SK-N-SH (cell line): ENCODE results near the gene RGSL1. TPM values are rescaled to one million over a fixed set of nuclear protein-coding genes. Genes with fewer than 3 reads are reported as not detected.
A peak's percentile ranks its signal among the peaks of the same experiment; 100 is the strongest.

Experiments used
- CTCF ChIA-PET: fragments of 300-600, 350-600 bp; formaldehyde crosslinking; extraction: SDS; loops from one replicate; lab custom pipeline; 2021; lab: Yijun Ruan, JAX
- POLR2A ChIA-PET: fragments of 350-600 bp; sonication (Branson Sonifier 250); formaldehyde crosslinking; extraction: SDS; loops from one replicate; lab custom pipeline; 2020; ENCODE audit warnings: antibody characterized with exemption, inconsistent platforms; lab: Yijun Ruan, JAX
- DNase-seq: peaks from one replicate; pipeline ENCODE4 v3.0.0; 2012
- H2AFZ ChIP-seq: fragments of 200-600 bp; sonication (generic); 2 replicates; pipeline ENCODE4 v1.8.1; 2016; ENCODE audit warnings: antibody characterized with exemption, mild to moderate bottlenecking, low read depth
- H3F3A ChIP-seq: fragments of 200-600 bp; sonication (generic); replicated peaks from 2 replicates; pipeline ENCODE3; 2016; ENCODE audit warnings: antibody characterized with exemption, mild to moderate bottlenecking; ENCODE audit not compliant: insufficient read depth
- H3K27ac ChIP-seq, 2 experiments: fragments of 200-500 bp in 1 of 2; fragments of 200-600 bp in 1 of 2; sonication (Bioruptor generic) in 1 of 2; sonication (generic), shearing (Covaris generic) in 1 of 2; 2 replicates each; pipeline versions ENCODE4 v1.5.1 to v1.6.1; 2014 to 2016; ENCODE audit warnings: low read depth in 2 of 2, inconsistent platforms in 1 of 2, low read length in 1 of 2, mild to moderate bottlenecking in 1 of 2, mixed read lengths in 1 of 2
- H3K27me3 ChIP-seq: fragments of 200-600 bp; sonication (generic), shearing (Covaris generic); 2 replicates; pipeline ENCODE4 v1.6.1; 2016; ENCODE audit warnings: mixed run types; ENCODE audit not compliant: insufficient read depth
- H3K36me3 ChIP-seq, 2 experiments: fragments of 200-500 bp in 1 of 2; fragments of 200-600 bp in 1 of 2; sonication (Bioruptor generic) in 1 of 2; sonication (generic) in 1 of 2; replicated peaks in 1 of 2; 2 replicates each; pipeline versions ENCODE3 to v1.5.1; 2014 to 2016; ENCODE audit warnings: low read length in 1 of 2, mild to moderate bottlenecking in 1 of 2; ENCODE audit not compliant: insufficient read depth in 2 of 2, control insufficient read depth in 1 of 2
- H3K4me1 ChIP-seq, 2 experiments: fragments of 200-500 bp in 1 of 2; fragments of 200-600 bp in 1 of 2; sonication (Bioruptor generic) in 1 of 2; sonication (generic), shearing (Covaris generic) in 1 of 2; 2 replicates each; pipeline versions ENCODE4 v1.5.1 to v1.6.1; 2014 to 2016; ENCODE audit warnings: low read depth in 1 of 2, low read length in 1 of 2, mixed run types in 1 of 2; ENCODE audit not compliant: insufficient read depth in 2 of 2, control insufficient read depth in 1 of 2
- H3K4me2 ChIP-seq: fragments of 200-600 bp; sonication (generic), shearing (Covaris generic); 2 replicates; pipeline ENCODE4 v1.6.1; 2017; ENCODE audit warnings: mixed run types
- H3K4me3 ChIP-seq, 2 experiments: fragments of 200-500 bp in 1 of 2; fragments of 200-600 bp in 1 of 2; sonication (Bioruptor generic) in 1 of 2; sonication (generic), shearing (Covaris generic) in 1 of 2; 2 replicates each; pipeline versions ENCODE4 v1.5.1 to v1.8.1; 2014 to 2016; ENCODE audit warnings: low read depth in 2 of 2, inconsistent platforms in 1 of 2, low read length in 1 of 2, mild to moderate bottlenecking in 1 of 2, mixed read lengths in 1 of 2, moderate library complexity in 1 of 2
- H3K79me2 ChIP-seq: fragments of 200-600 bp; sonication (generic); 2 replicates; pipeline ENCODE4 v1.8.1; 2017; ENCODE audit warnings: mild to moderate bottlenecking; ENCODE audit not compliant: insufficient read depth
- H3K9ac ChIP-seq: fragments of 200-600 bp; sonication (generic); 2 replicates; pipeline ENCODE4 v1.6.1; 2017; ENCODE audit warnings: mixed run types
- H3K9me2 ChIP-seq: fragments of 200-600 bp; sonication (generic); 2 replicates; pipeline ENCODE4 v1.6.1; 2017; ENCODE audit warnings: mixed run types
- H3K9me3 ChIP-seq: fragments of 200-600 bp; sonication (generic); 2 replicates; pipeline ENCODE4 v1.6.1; 2017; ENCODE audit warnings: mixed run types, mild to moderate bottlenecking, moderate library complexity
- H4K20me1 ChIP-seq: fragments of 200-600 bp; sonication (generic); 2 replicates; pipeline ENCODE4 v1.6.1; 2017; ENCODE audit warnings: mild to moderate bottlenecking, mixed run types; ENCODE audit not compliant: insufficient read depth
- ELF1 ChIP-seq: IDR thresholded peaks from 2 replicates; pipeline ENCODE4 v1.4.0; 2012
- FOXM1 ChIP-seq: IDR thresholded peaks from 2 replicates; pipeline ENCODE4 v1.4.0; 2012; ENCODE audit warnings: low read depth, mild to moderate bottlenecking
- GABPA ChIP-seq: IDR thresholded peaks from 2 replicates; pipeline ENCODE4 v1.4.0; 2012; ENCODE audit warnings: low read depth, mild to moderate bottlenecking
- GATA2 ChIP-seq: sonication (generic); formaldehyde crosslinking; IDR thresholded peaks from 2 replicates; pipeline ENCODE4 v1.5.0; 2020; ENCODE audit warnings: mild to moderate bottlenecking, missing genetic modification reagents
- MEF2A ChIP-seq: IDR thresholded peaks from 2 replicates; pipeline ENCODE4 v1.4.0; 2012; ENCODE audit warnings: low read depth, borderline replicate concordance
- MXI1 ChIP-seq: IDR thresholded peaks from 2 replicates; pipeline ENCODE4 v1.6.1; 2012; ENCODE audit warnings: mild to moderate bottlenecking, low read depth, low read length, improper control_type of control experiment
- NFIC ChIP-seq: IDR thresholded peaks from 2 replicates; pipeline ENCODE4 v1.4.0; 2012; ENCODE audit warnings: borderline replicate concordance
- RAD21 ChIP-seq: IDR thresholded peaks from 2 replicates; pipeline ENCODE4 v1.6.1; 2012; ENCODE audit warnings: mild to moderate bottlenecking, low read length
- RCOR1 ChIP-seq: fragments of 150-350 bp; IDR thresholded peaks from 2 replicates; pipeline ENCODE4 v1.6.1; 2017; ENCODE audit warnings: antibody characterized with exemption, low read length
- SMC3 ChIP-seq: IDR thresholded peaks from 2 replicates; pipeline ENCODE4 v1.6.1; 2012; ENCODE audit warnings: low read depth, low read length, improper control_type of control experiment
- TAF1 ChIP-seq: IDR thresholded peaks from 2 replicates; pipeline ENCODE4 v1.6.1; 2012; ENCODE audit warnings: low read depth, mild to moderate bottlenecking, low read length, moderate library complexity, borderline replicate concordance
- TCF12 ChIP-seq: IDR thresholded peaks from 2 replicates; pipeline ENCODE4 v1.4.0; 2012
- TEAD4 ChIP-seq: IDR thresholded peaks from 2 replicates; pipeline ENCODE4 v1.4.0; 2012; ENCODE audit warnings: mild to moderate bottlenecking, borderline replicate concordance; ENCODE audit not compliant: insufficient read depth
- YY1 ChIP-seq: IDR thresholded peaks from 2 replicates; pipeline ENCODE4 v1.4.0; 2012; ENCODE audit warnings: low read depth, mild to moderate bottlenecking
- WGBS: methylation state at CpG from one replicate; pipeline ENCODE4 v1.1.6; 2017; ENCODE audit warnings: low lambda C conversion rate; 5-methylcytosine and 5-hydroxymethylcytosine counted together
- polyA plus RNA-seq, 3 experiments: library from polyadenylated mRNA; depleted of rRNA; stranded (reverse); fragments of >200 nt; gene quantifications; 2 replicates each; pipeline ENCODE4 v1.2.3, GENCODE V29; 2012
- TF ChIP-seq, protein P1 (sequence below): fragments of 200-600 bp; sonication (generic); IDR thresholded peaks from 2 replicates; pipeline ENCODE4 v1.6.1; 2017; ENCODE audit warnings: antibody characterized with exemption, mild to moderate bottlenecking, moderate library complexity
- TF ChIP-seq, protein P2 (sequence below): IDR thresholded peaks from 2 replicates; pipeline ENCODE4; 2012

RGSL1 gene
- polyA plus RNA-seq, 1 of the 3 experiments (the other 2 are of a cell fraction), result not detected

DNA sequence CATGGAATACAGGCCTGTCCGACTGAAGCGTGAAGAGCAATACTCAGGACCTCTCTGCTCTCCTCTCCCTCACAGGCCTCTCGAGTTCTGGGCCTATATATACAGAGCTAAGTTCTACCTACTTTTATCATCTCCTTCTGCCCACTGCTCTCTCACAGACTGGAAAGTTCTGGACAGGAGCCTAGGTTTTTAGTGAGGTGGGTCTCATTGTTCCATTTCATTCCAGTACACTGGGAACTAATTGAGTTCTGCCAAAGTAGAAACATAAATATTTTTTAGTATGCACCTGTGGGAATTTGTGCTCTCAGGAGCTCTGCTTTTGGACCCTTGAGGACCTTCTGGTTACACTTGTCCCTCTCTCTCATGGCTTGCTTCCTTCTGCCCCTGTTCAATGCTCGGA lies 49.4 kb upstream of the RGSL1 start, which contains the start of gene TEDDM1 (continued):
- no peak for TF ChIP-seq MXI1
- TF ChIP-seq, all 33 proteins: peak for 0

DNA sequence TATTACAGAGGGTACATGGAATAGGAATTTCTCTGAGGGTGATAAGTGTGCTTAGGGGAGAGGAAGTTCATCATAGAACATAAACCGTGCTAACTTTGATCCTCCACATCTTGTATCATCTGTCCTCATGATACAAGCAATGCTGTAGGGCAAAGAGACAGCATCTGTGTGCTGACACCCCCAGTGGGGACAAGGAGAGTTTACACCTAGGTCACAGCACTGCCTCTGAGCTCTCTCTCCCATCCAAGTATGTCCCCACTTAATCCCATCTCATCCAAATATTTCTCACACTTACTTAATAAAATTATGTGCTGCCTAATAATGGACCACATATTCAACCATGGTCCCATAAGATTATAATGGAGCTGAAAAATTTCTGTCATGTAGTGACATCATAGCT lies 45.2 kb upstream of the RGSL1 start:
- Histone ChIP-seq H2AFZ (no peak overlapping the region), H3K79me2 (no peaks in the 10 kb centered on the region), H3K4me3 (no peak overlapping the region), H3K9me2 (no peaks in the 10 kb centered on the region), H3K36me3 (no peaks in the 10 kb centered on the region), H3K27ac (no peak overlapping the region), H3F3A (no peaks in the 10 kb centered on the region), H4K20me1 (no peaks in the 10 kb centered on the region), H3K9ac (no peak overlapping the region), H3K27me3 (no peaks in the 10 kb centered on the region), H3K4me2 (no peak overlapping the region), H3K4me1 (no peaks in the 10 kb centered on the region), H3K9me3 (no peaks in the 10 kb centered on the region)
- WGBS, result 6% methylated on average over 1 of the region's 1 CpG
- POLR2A ChIA-PET, result interaction anchor here (1.1 kb wide), 1 partner anchor 13 kb away, joined by 4 read pairs; the partner anchor contains the start of gene GLUL
- TF ChIP-seq RCOR1, result no peak
- TF ChIP-seq MEF2A, result no peak
- TF ChIP-seq TCF12, result no peak
- TF ChIP-seq, protein P1, sequence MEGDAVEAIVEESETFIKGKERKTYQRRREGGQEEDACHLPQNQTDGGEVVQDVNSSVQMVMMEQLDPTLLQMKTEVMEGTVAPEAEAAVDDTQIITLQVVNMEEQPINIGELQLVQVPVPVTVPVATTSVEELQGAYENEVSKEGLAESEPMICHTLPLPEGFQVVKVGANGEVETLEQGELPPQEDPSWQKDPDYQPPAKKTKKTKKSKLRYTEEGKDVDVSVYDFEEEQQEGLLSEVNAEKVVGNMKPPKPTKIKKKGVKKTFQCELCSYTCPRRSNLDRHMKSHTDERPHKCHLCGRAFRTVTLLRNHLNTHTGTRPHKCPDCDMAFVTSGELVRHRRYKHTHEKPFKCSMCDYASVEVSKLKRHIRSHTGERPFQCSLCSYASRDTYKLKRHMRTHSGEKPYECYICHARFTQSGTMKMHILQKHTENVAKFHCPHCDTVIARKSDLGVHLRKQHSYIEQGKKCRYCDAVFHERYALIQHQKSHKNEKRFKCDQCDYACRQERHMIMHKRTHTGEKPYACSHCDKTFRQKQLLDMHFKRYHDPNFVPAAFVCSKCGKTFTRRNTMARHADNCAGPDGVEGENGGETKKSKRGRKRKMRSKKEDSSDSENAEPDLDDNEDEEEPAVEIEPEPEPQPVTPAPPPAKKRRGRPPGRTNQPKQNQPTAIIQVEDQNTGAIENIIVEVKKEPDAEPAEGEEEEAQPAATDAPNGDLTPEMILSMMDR, result peak; percentile 6; the same call in 1 of the 2 replicates
- no peak for TF ChIP-seq YY1
- TF ChIP-seq SMC3, result no peak
- TF ChIP-seq TEAD4, result no peak
- no peak for TF ChIP-seq TAF1
- peak; percentile 17 for DNase-seq
- CTCF ChIA-PET, result interaction anchor here (0.8 to 2.6 kb wide), 8 partner anchors 8 to 378 kb away, joined by 3 to 14 read pairs (median 4); no protein-coding TSS in a partner anchor

DNA sequence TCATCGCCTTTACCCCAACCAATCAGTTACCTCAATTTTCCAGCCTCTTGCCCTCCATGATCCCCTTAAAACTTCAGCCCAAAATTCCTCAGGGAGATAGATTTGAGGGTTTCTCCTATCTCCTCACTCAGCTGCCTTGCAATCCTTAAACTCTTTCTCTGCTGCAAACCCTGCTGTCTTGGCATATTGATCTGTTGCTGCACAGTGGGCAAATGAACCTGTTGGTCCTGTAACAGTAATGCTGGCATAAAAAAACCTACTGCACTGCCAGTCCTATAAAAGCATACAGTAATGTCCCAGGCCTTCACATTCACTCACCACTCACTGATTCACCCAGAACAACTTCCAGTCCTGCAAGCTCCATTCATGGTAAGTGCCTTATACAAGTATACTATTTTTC lies 44.4 kb upstream of the RGSL1 start:
- TF ChIP-seq NFIC, result no peak
- TF ChIP-seq, protein P2, sequence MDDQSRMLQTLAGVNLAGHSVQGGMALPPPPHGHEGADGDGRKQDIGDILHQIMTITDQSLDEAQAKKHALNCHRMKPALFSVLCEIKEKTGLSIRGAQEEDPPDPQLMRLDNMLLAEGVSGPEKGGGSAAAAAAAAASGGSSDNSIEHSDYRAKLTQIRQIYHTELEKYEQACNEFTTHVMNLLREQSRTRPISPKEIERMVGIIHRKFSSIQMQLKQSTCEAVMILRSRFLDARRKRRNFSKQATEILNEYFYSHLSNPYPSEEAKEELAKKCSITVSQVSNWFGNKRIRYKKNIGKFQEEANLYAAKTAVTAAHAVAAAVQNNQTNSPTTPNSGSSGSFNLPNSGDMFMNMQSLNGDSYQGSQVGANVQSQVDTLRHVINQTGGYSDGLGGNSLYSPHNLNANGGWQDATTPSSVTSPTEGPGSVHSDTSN, result no peak
- no peak for TF ChIP-seq TAF1
- no peak for TF ChIP-seq FOXM1
- no peak for TF ChIP-seq ELF1
- TF ChIP-seq, protein P1, result no peak
- no peak for TF ChIP-seq GABPA
- TF ChIP-seq RAD21, result no peak
- TF ChIP-seq GATA2, result no peak
- H3K36me3 ChIP-seq, result no peaks in the 10 kb centered on the region
- H3K27me3 ChIP-seq, result no peaks in the 10 kb centered on the region
- H3K4me3 ChIP-seq, result no peak overlapping the region
- no peak overlapping the region for H3K27ac ChIP-seq
- no peaks in the 10 kb centered on the region for H3K9me3 ChIP-seq
- no peak overlapping the region for H3K4me2 ChIP-seq
- H4K20me1 ChIP-seq, result no peaks in the 10 kb centered on the region
- DNase-seq, result no peak
- H3F3A ChIP-seq, result no peaks in the 10 kb centered on the region
- H3K9ac ChIP-seq, result no peak overlapping the region
- no peaks in the 10 kb centered on the region for H3K79me2 ChIP-seq
- CTCF ChIA-PET, result interaction anchor here (0.8 to 2.6 kb wide), 8 partner anchors 9 to 377 kb away, joined by 3 to 14 read pairs (median 4); no protein-coding TSS in a partner anchor
- 33% methylated on average over 1 of the region's 1 CpG for WGBS
- H3K4me1 ChIP-seq, result no peaks in the 10 kb centered on the region
- POLR2A ChIA-PET, result interaction anchor here (1.1 kb wide), 1 partner anchor 14 kb away, joined by 4 read pairs; the partner anchor contains the start of gene GLUL
- H3K9me2 ChIP-seq, result no peaks in the 10 kb centered on the region
- H2AFZ ChIP-seq, result no peak overlapping the region
